Peyer's patch (tissue), 4 donors: ENCODE results near the gene POLR3K. TPM values are rescaled to one million over a fixed set of nuclear protein-coding genes. Genes with fewer than 3 reads are reported as not detected.
"Not testable (repeated sequence)": the region's sequence is repeated elsewhere in the genome, so short reads cannot be mapped to it uniquely, and the experiment has no call there.

ENCODE experiments used
- DNase-seq, 3 donors: peaks; one replicate each; pipeline ENCODE4 v3.0.0-alpha.2; 2017 to 2019
- H3K27ac ChIP-seq, 4 donors: fragments of 200-600 bp; sonication (generic); one replicate each; pipeline ENCODE4 v1.5.1; 2016 to 2019
- H3K27me3 ChIP-seq, 2 donors: fragments of 200-600 bp; sonication (generic); one replicate each; pipeline ENCODE4 v1.5.1; 2019
- H3K36me3 ChIP-seq, 3 donors: fragments of 200-600 bp; sonication (generic); one replicate each; pipeline ENCODE4 v1.5.1; 2016 to 2019
- H3K4me1 ChIP-seq, 4 donors: fragments of 200-600 bp; sonication (generic); one replicate each; pipeline ENCODE4 v1.5.1; 2016 to 2019
- H3K4me3 ChIP-seq, 4 donors: fragments of 200-600 bp; sonication (generic); 1 replicate in 3 of 4; 2 replicates in 1 of 4; pipeline ENCODE4 v1.5.1; 2016 to 2019; ENCODE audit warnings: mild to moderate bottlenecking in 1 of 4
- H3K9me3 ChIP-seq, 4 donors: fragments of 200-600 bp; sonication (generic); one replicate each; pipeline ENCODE4 v1.5.1; 2016 to 2019; ENCODE audit warnings: mild to moderate bottlenecking in 1 of 4
- POLR2A ChIP-seq, 2 donors: fragments of 450-650 bp; IDR thresholded peaks; one replicate each; pipeline ENCODE4 v1.5.1; 2017; ENCODE audit warnings: antibody characterized with exemption in 2 of 2, mild to moderate bottlenecking in 2 of 2, moderate library complexity in 2 of 2
- total RNA-seq, 4 donors: library from RNA; depleted of rRNA; stranded (reverse); fragments of >200 nt; gene quantifications; one replicate each; pipeline ENCODE4 v1.1.0, GENCODE V29; 2016
- TF ChIP-seq, protein P1 (sequence below), 6 experiments: fragments of 450-650 bp in 4 of 6; fragments of 200-600 bp in 2 of 6; sonication (generic) in 1 of 6; IDR thresholded peaks; one replicate each; pipeline ENCODE4 v1.5.1; 2017 to 2019; ENCODE audit warnings: antibody characterized with exemption in 6 of 6, mild to moderate bottlenecking in 3 of 6, moderate library complexity in 1 of 6

The POLR3K gene
- total RNA-seq, 4 donors from 2014 or later: 2.5 to 6.3 (median 3.3) TPM

DNA sequence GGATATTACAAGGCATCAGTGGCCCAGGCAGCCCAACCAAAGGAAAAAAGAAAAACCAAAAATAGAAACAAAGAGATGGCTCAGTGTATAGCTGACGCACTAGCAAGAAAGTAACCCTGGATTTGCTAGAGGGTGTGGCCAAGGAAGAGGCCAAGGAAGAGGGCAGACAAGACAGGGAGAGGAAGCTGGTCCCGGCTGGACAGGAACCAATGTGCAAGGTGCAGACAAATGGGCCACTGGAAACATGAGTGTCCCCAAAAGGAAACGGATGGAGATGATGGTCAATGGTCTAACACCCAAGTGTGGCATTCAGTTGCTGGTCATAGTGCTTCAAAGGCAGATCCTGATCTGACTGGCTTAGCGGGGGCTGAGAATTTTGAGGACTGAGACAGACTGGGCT is 10.7 kb downstream of the POLR3K start:
- peaks cover 0 to 16% (median 7%) of the 10 kb centered on the region in 4 donors for H3K4me1 ChIP-seq
- no peak for TF ChIP-seq POLR2A (IDR thresholded peaks at IDR 0.05)
- TF ChIP-seq, protein P1, sequence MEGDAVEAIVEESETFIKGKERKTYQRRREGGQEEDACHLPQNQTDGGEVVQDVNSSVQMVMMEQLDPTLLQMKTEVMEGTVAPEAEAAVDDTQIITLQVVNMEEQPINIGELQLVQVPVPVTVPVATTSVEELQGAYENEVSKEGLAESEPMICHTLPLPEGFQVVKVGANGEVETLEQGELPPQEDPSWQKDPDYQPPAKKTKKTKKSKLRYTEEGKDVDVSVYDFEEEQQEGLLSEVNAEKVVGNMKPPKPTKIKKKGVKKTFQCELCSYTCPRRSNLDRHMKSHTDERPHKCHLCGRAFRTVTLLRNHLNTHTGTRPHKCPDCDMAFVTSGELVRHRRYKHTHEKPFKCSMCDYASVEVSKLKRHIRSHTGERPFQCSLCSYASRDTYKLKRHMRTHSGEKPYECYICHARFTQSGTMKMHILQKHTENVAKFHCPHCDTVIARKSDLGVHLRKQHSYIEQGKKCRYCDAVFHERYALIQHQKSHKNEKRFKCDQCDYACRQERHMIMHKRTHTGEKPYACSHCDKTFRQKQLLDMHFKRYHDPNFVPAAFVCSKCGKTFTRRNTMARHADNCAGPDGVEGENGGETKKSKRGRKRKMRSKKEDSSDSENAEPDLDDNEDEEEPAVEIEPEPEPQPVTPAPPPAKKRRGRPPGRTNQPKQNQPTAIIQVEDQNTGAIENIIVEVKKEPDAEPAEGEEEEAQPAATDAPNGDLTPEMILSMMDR (IDR thresholded peaks at IDR 0.05): no peak
- DNase-seq: no peak
- H3K36me3 ChIP-seq: peaks cover 0 to 12% (median 0%) of the 10 kb centered on the region in 3 donors
- H3K27ac ChIP-seq: no peak overlapping the region
- H3K9me3 ChIP-seq: no peaks in the 10 kb centered on the region
- no peaks in the 10 kb centered on the region for H3K27me3 ChIP-seq
- no peak overlapping the region for H3K4me3 ChIP-seq

DNA sequence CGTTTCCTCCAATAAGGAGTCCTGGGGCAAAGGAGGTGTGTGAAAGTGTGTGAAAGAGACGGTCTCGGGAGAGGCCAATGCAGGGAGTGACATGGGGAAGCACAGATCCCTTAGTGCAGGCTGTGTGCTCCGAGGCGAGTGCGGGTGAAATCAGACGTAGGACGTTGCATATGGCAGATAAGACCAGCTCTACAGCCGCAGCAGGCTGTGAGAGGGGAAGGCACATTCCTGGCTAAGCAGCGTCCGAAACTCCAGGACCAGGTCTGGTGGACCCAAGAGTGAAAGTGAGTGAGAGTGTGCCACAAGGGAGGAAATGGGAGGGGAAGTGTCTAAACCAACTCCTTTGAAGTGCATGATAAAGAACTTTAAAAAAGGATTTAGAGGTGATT is 11.3 kb downstream of the POLR3K start:
- Histone ChIP-seq H3K36me3 (peaks cover 0 to 8% (median 0%) of the 10 kb centered on the region in 3 donors), H3K27me3 (no peaks in the 10 kb centered on the region), H3K4me3 (no peak overlapping the region), H3K9me3 (no peaks in the 10 kb centered on the region), H3K27ac (no peak overlapping the region), H3K4me1 (peaks cover 0 to 17% (median 7%) of the 10 kb centered on the region in 4 donors)
- no peak for DNase-seq
- TF ChIP-seq POLR2A (IDR thresholded peaks at IDR 0.05): no peak
- TF ChIP-seq, protein P1 (IDR thresholded peaks at IDR 0.05): no peak

DNA sequence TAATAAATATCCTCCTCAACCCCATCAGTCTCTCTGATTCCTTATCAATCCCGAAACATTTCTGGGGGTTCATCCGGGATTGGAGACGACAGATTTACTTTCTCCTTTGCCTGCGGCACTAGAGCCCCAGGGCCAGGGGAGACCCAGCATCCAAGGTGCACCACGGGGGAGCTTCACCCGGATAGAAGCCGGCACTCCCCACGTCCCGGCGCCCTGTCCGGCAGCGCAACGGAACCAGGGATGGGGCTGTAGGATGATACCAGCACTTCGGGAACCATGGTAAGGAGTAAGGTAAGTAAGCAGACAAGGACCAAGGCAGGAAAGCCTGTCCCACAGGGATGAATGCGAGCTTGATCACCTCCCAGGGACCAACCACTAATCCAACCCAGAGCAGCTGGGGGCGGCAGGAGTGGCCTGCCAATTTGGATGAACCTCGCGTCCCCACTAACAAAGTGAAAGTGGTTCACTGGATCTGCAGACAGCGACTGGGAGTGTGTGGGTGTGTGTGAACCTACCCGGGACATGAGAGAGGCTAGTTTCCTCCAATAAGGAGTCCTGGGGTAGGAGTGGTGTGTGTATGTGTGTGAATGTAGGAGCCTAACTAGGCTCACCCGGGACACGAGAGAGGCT is 11.9 kb downstream of the POLR3K start:
- TF ChIP-seq, protein P1 (IDR thresholded peaks at IDR 0.05): no peak
- TF ChIP-seq POLR2A (IDR thresholded peaks at IDR 0.05): no peak
- Histone ChIP-seq H3K27me3 (no peaks in the 10 kb centered on the region), H3K4me1 (peaks cover 0 to 21% (median 7%) of the 10 kb centered on the region in 4 donors), H3K27ac (no peak overlapping the region), H3K36me3 (peaks cover 0 to 5% (median 0%) of the 10 kb centered on the region in 3 donors), H3K9me3 (no peaks in the 10 kb centered on the region), H3K4me3 (no peak overlapping the region)
- DNase-seq: no peak

DNA sequence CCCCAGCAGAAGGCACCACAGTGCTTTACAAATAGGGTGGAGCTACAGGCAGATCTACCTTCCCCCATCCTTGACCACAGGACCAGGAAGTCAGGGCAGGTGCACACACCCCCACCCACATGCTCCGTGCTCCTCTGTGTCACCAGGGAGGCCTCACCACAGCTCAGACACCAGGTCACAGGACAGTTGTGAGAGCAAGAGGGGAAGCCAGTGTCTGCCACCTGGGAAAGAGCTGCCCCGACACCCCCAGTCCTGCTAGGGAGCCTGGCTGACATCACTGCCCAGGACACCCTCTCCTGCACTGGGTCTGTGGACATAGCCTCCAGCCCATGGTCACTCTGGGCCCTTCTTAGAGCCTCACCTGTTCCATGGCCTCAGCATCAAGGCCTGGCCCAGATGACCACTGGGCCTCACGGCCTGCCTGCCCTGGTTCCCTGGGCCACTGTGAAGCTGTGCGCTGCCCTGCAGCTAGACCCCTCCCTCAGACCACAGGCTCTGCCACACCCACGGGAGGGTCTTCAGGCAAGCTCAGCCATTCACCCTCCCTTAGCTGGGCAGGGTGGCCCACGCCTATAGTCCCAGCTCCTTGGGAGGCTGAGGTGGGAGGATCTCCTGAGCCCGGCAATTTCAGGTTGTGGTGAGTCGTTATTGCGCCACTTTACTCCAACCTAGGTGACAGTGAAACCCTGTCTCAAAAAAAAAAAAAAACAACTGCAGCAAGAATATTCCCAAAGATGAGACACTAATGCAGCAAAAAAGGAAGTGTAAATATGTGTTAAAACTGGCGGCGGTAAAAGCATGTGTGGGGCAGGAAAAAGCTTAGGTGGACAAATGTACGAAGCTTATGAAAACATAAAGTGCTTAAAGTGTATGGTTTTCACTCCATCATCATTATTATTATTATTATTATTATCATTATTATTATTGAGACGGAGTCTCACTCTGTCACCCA is 14.2 kb downstream of the POLR3K start:
- TF ChIP-seq POLR2A (IDR thresholded peaks at IDR 0.05): no peak
- TF ChIP-seq, protein P1 (IDR thresholded peaks at IDR 0.05): no peak
- Histone ChIP-seq H3K27ac (peak overlapping the region in 3 of 4 donors; percentile 18 to 87 (median 85)), H3K4me3 (no peak overlapping the region), H3K27me3 (no peaks in the 10 kb centered on the region), H3K4me1 (peaks cover 0 to 30% (median 11%) of the 10 kb centered on the region in 4 donors), H3K9me3 (no peaks in the 10 kb centered on the region), H3K36me3 (no peaks in the 10 kb centered on the region)
- DNase-seq: peak; percentile 59 to 93 (median 90)

DNA sequence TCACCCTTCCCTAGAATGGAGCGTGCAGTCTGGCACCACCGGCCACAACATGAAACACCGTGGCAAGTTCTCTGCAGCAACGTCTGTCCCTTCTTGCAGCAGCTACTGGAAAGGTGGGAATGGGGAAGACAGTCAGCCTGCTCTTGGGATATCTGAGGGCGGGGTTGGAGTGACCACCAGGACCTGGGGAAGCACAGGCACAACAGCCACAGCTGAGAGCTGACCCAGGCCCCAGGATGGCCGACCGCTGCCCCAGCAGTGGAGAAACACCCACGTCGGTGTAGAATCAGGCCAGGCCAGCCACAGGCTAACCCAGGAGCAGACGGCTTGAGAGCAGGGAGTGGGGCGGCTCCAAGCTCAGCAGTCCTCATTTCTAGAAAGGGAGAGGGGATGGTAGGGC is 15.2 kb downstream of the POLR3K start:
- H3K4me3 ChIP-seq, H3K27me3 ChIP-seq, H3K9me3 ChIP-seq, DNase-seq, H3K36me3 ChIP-seq: not testable (repeated sequence)
- Histone ChIP-seq H3K4me1 (peaks cover 0 to 30% (median 11%) of the 10 kb centered on the region in 4 donors), H3K27ac (peak overlapping the region in 2 of 4 donors; percentile 25 to 87)

DNA sequence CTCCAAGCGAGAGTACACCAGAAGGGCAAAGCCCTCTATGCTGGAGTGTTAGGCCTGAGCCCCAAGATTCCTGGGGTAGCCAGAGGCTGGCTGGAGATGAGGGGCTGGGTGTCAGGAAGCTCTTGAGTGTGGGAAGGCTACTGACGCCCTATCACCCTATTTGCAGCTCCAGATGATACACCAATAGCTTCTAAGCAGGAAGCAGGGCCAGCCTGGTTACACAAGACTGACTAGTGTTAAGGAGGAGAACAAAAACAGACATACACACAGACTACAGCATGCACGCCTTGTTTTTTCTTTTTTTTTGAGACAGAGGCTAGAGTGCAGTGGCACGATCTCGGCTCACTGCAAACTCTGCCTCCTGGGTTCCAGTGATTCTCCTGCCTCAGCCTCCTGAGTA is 15.9 kb downstream of the POLR3K start:
- H3K27me3 ChIP-seq: no peaks in the 10 kb centered on the region
- peak in 2 of 3 donors; percentile 70 to 74 for DNase-seq
- no peak for TF ChIP-seq POLR2A (IDR thresholded peaks at IDR 0.05)
- TF ChIP-seq, protein P1 (IDR thresholded peaks at IDR 0.05): no peak

More for the DNA sequence above, 15.9 kb downstream of the POLR3K start:
- Histone ChIP-seq H3K27ac (peak overlapping the region in 2 of 4 donors; percentile 25 to 87), H3K9me3 (no peaks in the 10 kb centered on the region), H3K4me1 (peaks cover 0 to 30% (median 11%) of the 10 kb centered on the region in 4 donors), H3K36me3 (no peaks in the 10 kb centered on the region), H3K4me3 (no peak overlapping the region)
